GM18907 (cell line): ENCODE data around the gene PRKAR1B.

Experiments
- ATAC-seq: cut with Tn5 transposase; IDR thresholded peaks from one replicate; pipeline ENCODE4 v1.9.1; 2021; ENCODE audit warnings: mild to moderate bottlenecking, moderate library complexity; ENCODE audit not compliant: unreplicated experiment

Gene PRKAR1B

DNA sequence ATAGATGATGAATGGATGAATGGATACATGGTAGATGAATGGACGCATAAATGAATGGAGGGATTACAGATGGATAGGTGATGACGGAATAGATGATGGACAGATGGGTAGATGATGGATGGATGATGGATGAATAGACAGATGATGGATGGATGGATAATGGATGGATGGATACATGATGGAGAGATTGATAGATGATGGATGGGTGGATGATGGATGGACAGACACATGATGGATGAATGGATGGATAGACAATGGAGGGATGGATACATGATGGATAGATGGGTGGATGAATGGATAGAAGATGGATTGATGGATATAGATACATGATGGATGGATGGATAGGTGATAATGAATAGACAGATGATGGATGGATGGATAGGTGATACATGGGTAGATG lies 198.6 kb downstream of the PRKAR1B start:
- ATAC-seq, result no peak

DNA sequence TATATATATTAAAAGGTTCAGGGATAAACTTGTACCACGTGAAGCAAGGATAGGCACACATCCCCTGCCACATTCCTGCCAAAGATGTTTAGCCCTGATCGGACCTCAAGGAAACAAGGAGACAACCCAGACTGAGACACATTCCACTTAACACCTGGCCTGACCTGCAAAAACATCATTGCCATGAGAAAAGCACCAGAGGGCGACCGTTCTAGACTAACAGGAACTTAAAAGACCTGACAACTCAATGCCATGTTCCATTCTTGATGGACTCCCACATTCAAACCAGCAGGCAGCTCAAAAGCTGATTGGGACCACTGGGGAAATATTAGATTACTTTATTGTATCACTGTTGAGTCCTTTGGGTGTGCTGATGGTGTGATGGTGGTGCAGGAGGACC lies 199.4 kb downstream of the PRKAR1B start:
- no peak for ATAC-seq

DNA sequence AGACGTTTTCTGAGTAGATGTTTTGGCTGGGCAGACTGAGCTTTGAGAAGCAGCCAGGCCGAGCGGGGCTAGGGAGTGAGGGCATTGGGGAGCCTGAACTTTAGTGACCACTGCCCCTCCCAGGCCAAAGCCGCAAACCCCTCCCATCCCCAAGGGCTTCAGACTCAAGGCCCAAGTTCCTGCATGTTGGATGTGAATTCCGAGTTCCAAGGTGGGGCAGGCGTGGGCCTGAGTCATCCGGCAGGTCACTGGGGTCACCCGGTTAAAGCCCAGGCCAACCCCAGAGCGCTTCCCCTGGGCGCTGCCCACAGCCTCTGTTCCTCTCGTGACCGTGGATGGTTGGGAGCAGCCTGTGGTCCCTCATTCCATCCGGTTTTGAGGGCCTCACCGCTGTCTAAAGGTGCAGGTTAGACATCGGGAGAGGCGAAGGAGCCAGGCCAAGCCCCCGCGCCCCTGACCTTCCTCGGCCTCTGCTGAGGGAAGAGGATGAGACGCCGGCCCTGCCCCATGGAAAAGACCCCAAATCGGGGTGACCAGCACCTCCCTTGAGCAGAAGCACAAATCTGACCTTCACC lies 200.5 kb downstream of the PRKAR1B start:
- no peak for ATAC-seq

DNA sequence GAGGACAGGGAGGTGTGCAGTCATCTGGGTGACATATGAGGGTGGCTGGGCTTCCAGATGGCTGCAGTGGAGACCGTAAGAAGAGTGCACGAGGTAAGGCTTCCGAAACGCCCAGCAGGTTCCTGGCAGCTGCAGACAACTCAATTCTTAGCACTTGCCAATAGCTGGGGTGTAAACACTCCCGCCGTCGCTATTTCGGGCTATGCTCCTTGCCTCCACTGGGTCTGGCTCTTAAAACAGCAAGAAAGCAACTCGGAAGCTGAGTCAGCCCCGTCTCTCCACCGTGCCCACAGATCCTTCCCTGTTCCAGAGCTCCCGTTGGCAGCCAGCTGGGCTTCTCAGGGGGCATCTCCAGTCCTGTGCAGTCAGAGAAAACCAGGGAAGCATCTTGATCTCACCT lies 201.3 kb downstream of the PRKAR1B start:
- no peak for ATAC-seq

DNA sequence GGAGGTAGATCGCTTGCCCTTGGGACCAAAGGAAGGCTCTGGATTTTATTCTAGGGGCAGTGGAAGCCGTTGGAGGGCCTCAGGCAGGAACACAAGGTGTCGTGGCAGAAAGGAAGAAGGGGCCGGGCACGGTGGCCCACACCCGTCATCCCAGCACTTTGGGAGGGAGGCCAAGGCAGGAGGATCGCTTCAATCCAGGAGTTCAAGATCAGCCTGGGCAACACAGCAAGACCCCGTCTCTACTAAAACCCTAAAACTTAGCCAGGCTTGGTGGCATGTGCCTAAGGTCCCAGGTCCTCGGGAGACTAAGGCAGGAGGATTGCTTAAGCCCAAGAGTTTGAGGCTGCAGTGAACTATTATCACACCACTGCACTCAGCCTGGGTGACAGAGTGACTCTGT lies 202.3 kb downstream of the PRKAR1B start:
- ATAC-seq, result no peak

DNA sequence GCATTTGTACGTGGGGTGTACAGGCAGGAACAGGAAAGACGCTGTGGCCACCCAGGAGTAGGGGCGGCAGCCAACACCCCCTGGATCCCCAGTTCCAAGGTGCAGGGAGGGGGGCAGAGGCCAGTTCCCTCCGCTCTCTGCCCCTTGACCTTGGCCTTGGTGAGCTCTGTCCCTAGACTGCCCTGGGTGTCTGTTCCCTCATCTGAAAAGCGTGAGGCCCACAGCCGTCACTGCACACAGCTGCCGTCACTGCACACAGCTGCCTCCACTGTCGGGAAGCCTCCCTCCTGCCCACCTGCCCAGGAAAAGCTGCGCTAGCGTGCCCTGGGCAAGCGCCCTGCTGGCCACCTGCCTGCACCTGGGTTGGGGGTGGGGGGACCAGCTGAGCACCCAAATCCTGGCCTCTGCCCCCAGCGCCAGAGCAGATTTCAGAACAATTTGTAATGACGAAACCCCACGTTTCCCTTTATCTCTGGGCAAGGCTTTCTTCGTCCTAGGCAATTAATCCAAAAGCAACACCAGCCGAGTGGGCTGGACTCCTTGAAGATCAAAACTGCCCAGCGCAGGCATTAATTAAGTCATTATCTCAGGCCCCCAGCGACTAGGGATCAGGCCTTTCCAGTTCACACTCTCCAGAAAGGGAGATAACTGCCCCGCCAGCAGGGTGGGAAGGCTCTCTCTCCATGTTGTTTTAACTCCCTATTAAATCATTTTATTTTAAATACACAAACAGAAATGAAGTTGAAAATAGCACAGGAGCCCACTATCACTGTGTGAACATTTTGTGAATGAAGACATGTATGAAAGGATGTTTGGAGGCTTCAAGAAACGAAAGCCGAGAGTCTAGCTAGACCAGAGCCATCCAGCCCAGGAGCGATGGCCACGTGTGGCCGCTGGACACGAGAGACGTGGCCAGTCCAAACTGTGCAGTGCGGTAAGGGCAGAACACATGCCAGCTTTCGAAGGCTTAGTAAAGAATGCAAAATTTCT lies 203.4 kb downstream of the PRKAR1B start:
- no peak for ATAC-seq

DNA sequence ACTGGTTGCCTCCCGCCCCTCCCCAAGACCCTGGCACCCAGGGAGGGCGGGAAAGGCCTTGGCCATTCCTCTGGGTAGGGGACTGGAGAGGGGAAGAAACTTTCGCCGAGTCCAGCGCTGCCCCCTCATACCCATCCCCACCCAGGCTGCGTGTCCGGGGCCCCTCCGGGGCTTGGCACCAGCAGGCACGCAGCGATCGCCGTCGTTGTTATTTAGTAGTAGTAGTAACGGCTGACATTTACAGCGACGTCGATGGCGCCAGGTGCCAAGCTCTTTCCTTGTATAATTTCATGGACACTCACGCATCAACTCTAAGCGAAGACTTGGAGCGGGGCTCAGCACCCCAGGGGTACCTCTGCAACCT lies 204.1 kb downstream of the PRKAR1B start:
- no peak for ATAC-seq

DNA sequence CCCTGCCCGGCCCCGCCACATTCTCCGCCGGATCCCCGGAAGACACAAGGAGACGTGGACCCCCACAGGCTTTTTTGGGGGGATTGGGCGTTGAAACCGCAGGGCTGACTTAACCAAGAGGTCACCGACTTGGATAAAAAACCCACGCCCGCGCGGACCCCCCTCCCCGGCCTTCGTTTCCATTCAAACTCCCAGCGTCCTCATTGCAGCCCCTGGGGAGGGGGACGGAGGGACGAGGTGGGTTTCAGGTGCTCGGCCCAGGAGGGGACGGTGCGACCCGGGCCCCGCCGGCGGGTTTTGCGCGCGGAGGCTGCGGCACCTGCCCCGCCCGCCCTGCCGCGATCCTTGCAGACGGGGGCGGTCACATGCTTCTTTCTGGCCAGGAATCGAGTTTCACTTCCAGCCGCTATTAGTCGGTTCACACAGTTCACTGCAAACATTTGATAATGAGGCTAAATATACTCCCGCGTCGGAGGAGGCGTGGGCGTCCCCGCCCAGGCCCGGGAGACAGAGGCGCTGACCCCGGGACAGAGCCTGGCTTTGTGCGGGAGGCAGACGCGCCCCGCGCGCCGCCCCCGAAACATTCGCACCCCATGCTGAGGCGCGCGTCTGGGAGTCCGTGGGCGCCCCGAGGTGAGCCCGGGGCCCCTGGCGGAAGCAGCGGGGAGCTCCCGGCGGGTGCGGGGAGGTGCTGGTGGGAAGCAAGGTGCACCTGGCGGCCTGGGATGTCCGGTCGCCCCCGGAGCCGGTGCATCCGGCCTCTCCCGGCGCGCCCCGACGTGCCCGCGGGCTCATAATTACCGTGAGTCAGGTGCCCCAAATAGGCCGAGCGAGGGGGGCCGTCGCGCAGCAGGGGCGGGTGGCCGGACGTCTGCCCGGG lies 204.8 kb downstream of the PRKAR1B start:
- no peak for ATAC-seq

DNA sequence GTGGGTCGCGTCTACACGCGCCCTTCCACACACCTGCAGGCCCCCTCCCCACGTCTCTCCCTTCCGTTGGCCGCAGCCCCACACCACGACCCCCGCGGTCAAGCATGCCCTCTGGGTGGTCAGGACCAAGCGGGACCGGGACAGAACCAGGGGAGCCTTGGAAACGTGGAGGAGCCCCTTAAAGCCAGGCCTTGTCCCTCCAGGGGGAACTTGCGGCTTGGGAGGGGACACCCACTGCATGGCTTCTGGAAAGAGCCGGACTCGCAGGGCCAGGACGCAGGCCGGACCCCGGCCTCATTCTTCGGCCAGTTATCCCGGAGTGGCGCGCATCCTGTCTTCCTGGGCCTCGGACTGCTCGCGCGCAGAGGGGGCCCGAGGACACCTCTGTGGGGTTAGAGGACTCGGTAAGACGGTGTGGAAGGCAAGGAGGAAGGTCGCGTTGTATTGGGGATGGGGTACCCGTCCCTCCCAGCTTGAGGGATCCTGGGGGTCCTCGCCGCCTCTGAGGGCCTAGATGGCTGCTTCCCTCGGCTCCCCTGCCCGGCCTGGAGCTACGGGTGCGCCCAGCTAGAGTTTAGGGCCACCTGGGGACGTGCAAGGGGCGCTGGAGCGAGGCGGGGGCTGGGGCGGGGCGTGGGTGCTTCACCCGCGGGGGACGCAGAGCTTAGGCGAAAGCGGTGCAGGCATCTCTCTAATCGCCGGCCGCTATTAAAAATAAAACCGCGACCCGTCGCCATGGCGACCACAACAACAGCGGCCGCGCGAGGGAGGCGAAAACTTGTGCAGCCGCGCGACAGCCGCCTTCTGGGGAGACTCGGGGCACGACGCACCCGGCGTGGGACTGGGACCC lies 205.6 kb downstream of the PRKAR1B start:
- ATAC-seq, result no peak

DNA sequence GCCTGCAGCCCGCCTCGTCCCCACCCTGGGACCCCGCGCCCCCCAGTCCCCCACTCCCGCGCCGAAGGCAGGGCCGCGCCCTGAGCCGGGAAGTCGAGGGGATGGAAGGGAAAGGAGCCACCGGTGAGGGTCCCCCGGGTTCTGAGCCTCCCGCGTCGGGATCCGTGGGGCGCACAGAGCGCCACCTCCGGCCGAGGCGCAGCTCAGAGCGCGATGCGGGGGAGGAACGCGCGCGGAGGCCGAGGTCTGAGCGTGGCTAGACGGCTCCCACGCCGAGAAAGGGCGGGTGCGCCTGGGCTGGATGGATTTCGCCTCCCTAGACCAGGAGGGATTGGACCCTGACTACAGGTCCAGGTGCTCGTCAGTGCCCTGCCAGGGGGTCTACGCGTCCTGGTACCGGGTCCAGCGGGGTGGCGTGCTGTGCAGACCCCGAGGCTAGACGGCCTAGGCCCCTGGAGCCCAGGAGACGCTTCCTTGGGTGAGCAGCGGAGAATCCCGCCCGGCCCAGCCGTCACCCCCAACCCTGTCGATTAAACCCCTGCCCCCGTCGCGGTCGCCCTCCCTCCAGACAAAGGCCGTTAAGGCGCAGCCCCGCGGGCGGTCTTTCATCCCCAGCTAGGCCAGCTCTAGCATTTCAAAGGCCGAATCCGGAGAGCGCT lies 206.4 kb downstream of the PRKAR1B start:
- ATAC-seq, result no peak

DNA sequence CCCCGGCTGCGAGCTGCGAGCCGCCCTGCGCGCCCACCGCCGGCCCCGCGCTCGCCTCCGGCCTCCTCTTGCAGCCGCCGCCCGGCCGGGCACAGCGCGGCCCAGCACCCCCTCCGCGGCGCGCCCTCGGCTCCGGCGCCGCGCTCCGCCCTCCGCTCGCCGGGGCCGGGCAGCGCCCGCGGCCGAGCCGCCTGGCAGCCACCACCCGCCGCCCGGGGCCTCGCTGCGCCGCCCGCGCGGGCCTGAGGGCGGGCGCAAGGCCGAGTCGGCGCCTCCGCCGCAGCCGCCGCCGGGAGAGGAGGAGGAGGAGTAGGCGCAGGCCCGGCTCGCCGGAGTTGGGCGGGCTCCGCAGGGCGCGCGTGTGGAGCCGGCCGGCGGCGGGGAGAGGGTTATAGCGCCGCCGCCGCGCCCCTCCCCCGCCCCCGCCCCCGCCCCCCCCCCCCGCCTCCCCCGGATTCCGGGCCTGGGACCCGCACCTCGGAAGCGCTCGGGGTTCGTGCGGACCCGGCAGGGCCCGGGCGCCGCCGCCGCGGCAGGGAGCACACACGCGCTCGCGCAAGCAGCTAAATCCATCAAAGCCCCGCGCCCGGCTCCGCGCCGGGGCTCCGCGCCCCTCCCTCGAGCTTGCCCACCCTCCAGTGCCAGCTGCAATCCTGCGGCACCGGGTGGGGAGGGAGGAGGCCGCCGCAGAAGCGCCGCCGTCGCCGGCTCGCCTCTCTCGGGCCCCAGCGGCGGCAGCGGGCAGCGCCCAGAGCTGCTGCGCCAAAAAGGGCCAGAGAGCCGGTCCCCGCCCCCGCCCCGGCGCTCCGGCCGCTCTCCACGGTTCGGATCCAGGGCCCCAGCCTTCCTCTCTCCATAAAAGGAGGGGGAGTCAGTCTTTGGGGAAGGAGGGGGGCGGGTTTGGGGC lies 207.3 kb downstream of the PRKAR1B start, which contains the start of gene PDGFA:
Gene PDGFA (minus strand): TSS at position 363 of the 907 bp plus-strand sequence. CDS start 845 bp downstream, outside the sequence.
- ATAC-seq, result no peak

DNA sequence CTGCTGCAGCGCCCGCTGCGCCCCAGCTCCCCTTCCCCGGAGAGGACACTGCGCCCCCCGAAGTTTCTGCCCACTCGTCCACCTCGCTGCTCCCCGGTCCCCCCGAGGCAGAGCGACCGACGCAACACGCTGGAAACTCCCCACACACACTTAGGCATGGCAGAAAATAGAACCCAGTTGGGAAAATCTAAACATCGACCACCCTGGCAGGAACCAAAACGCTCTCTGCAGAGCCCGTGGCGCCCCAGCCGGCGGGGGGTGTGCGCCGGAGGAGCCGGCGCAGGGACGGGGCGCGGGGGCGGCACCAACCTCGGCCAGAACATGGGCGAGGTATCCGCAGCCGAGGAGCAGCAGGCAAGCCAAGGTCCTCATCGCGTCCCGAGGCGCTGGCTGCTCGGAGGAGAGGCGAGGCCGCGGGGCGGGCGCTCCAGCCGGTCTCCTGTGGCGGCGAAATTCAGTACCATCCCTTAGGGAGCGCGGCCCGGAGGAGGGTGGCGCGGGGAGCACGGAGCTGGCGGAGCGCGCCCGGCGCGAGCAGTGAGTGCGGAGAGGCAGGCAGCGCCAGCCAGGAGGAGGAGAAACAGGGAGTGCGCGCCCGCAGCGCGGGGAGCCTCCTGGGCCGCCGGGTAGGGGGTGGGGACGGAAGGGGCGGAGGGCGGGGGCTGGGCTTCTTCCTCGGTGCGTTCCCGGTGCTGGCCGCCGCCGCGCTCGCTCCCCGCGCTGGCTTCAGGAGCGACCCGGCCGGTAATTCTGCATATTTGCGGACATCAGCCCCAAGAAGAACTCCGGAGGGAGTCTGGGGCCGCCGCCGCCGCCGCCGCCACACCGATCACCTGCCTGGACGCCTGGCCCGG lies 208.2 kb downstream of the PRKAR1B start:
- ATAC-seq, result no peak

DNA sequence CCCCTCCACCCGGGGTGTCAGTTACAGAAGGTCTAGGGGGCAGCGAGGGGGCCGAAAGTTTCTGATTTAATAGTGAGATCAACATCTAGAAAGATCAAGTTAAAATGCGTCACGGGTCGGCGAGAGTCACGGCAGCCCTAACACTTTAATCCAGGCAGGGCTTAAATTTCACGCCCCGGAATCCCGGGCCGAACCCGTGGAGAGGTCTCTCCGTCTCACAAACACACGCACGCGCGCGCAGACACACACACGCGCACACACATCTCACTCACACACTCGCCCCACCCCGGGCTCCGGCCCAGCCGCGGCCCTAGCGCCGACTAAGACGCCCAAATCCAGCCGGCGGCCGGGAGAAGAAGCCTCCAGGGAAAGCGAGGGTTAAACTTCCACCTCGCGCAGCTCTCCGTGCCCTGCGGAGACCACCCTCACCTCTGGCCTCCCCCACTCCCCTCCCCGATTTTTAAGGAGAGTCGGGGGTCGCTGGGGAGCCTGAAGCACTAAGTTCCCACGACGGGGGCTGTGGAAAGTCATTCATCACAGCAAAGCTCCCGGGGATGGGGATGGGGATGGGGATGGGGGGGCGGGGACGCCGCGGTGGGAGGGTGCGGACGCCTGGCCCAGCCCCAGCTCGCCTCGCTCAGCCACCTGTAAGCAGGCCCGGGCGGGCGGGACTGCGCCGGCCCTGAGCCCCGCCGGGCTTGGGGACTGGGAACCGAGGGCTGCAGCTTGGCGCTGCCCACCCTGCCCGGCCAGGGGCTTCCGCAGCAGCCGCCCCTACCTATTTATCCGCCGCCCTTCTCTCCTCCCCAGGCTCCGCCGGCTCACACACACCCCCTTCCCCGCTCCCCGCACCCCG lies 209.1 kb downstream of the PRKAR1B start:
- ATAC-seq, result no peak

DNA sequence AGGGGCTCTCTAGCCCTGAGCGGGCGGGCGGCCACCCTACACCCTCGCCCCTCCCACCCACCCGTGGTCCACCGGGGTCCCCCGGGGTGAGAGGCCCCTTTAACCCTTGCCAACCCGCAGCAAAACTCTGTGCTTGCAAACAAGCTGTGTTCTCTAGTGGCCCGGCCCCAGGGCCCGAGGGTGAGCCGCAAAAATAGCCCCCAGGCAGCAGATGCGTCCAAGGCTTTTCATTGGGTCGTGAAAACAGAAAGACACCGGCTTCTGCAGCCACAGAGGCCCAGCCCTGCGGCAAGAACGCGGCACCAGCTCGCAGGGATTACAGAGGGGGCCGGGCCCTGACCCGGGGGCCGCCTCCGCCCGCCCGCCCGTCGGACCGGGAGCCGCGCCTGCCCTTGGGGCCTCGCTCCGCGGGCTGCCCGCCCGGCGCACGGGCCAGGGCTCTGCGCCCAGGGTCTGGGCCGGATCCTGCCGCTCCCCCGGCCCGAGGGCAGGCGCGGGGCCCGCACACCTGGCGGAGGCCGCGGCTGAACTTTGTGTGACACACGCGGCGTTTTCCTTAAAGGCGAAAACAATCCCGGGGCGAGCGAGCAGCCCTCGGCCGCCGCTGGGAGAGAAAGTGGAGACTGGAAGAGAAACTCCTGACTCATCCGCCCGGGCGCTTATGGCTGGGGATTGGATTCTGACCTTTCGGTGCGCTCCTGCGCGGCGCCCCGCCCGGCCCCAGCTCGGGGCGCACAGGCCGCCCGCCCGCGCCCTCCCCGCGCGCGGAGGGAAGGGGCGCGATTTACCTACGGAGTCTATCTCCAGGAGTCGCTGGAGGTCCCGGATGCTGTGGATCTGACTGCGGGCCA lies 210.2 kb downstream of the PRKAR1B start:
- no peak for ATAC-seq

DNA sequence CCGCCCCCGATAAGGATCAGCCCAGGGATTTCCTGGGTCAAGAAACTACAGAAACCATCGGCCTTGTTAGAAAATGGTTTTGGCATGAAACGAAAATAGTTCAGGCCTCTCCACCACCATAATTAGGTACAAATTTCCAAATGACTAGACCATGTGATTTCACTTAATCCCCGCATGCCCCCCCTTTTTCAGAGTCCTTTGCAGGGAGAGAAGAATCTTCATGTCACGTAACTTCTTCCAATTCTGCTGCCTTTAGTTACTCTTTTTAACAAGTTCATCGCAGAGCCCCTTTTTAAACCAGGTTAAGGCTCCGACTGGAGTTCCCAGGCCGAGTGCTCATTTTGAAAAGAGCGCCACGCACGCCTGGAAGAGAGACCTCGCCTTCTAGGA lies 210.9 kb downstream of the PRKAR1B start:
- no peak for ATAC-seq

DNA sequence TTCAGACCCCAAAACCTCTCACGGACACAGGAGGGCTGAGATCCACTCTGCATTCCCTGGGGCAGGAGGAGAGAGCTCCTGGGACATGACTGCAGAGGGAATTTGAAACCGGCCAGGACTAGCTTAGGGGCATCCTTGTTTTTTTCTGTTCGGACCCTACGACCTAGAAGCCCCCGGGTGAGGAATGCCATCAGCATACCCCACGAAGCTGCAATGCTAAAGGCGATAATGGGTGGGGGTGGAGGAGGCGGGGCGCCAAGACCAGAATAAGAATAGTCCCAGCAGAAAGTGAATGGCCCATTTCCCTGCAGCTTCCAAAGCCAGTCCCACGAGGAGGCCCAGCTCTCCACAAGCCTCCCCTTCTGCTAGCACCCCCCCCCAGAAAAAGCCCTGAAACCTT lies 211.5 kb downstream of the PRKAR1B start:
- no peak for ATAC-seq
